ENCODE results near the gene PFDN1.

DNA sequence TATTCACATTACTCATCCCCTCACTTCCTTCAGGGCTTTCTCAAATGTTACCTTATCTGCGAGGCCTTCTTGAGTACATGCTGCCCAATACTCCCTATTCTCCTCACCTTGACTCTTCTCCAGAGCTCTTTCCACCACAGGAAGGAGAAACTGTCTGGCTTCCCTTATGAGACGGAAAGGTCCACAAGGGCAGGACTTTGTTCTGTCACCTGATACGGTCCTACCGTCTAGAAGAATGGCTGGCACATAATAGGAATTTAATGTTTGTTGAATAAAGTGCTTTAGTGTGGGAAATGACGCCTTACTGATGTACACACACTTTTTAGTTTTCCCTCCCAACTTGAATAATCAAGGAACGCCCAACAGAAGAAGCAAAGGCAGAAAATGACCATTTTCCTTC is 52.5 kb downstream of the PFDN1 start:
- TF ChIP-seq, protein P1, sequence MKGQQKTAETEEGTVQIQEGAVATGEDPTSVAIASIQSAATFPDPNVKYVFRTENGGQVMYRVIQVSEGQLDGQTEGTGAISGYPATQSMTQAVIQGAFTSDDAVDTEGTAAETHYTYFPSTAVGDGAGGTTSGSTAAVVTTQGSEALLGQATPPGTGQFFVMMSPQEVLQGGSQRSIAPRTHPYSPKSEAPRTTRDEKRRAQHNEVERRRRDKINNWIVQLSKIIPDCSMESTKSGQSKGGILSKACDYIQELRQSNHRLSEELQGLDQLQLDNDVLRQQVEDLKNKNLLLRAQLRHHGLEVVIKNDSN (IDR thresholded peaks at IDR 0.05), result no peak
- TF ChIP-seq RAD21 (IDR thresholded peaks at IDR 0.05; ENCODE audit: low read depth) (no peak), EGR1 (IDR thresholded peaks at IDR 0.05) (no peak), FOXM1 (IDR thresholded peaks at IDR 0.05; ENCODE audit: borderline replicate concordance, low read depth) (no peak), CEBPB (IDR thresholded peaks at IDR 0.05) (no peak), TAF1 (IDR thresholded peaks at IDR 0.05; ENCODE audit: low read depth) (no peak), YY1 (IDR thresholded peaks at IDR 0.05; ENCODE audit: low read depth) (no peak), CREB1 (IDR thresholded peaks at IDR 0.05; ENCODE audit: low read depth) (no peak), EP300 (IDR thresholded peaks at IDR 0.05; ENCODE audit: borderline replicate concordance) (no peak), NFIC (IDR thresholded peaks at IDR 0.05) (no peak), ZBTB7A (IDR thresholded peaks at IDR 0.05; ENCODE audit: low read depth) (no peak)
- TF ChIP-seq, protein P2, sequence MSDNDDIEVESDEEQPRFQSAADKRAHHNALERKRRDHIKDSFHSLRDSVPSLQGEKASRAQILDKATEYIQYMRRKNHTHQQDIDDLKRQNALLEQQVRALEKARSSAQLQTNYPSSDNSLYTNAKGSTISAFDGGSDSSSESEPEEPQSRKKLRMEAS (IDR thresholded peaks at IDR 0.05), result no peak
- TF ChIP-seq, protein P3, sequence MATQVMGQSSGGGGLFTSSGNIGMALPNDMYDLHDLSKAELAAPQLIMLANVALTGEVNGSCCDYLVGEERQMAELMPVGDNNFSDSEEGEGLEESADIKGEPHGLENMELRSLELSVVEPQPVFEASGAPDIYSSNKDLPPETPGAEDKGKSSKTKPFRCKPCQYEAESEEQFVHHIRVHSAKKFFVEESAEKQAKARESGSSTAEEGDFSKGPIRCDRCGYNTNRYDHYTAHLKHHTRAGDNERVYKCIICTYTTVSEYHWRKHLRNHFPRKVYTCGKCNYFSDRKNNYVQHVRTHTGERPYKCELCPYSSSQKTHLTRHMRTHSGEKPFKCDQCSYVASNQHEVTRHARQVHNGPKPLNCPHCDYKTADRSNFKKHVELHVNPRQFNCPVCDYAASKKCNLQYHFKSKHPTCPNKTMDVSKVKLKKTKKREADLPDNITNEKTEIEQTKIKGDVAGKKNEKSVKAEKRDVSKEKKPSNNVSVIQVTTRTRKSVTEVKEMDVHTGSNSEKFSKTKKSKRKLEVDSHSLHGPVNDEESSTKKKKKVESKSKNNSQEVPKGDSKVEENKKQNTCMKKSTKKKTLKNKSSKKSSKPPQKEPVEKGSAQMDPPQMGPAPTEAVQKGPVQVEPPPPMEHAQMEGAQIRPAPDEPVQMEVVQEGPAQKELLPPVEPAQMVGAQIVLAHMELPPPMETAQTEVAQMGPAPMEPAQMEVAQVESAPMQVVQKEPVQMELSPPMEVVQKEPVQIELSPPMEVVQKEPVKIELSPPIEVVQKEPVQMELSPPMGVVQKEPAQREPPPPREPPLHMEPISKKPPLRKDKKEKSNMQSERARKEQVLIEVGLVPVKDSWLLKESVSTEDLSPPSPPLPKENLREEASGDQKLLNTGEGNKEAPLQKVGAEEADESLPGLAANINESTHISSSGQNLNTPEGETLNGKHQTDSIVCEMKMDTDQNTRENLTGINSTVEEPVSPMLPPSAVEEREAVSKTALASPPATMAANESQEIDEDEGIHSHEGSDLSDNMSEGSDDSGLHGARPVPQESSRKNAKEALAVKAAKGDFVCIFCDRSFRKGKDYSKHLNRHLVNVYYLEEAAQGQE (IDR thresholded peaks at IDR 0.05; ENCODE audit: low read depth), result no peak

Measured in Ishikawa (cell line).